ENCODE data around the gene AURKAIP1. TPM values are rescaled to one million over a fixed set of nuclear protein-coding genes. Genes with fewer than 3 reads are reported as not detected.

AURKAIP1 gene
- total and polyA plus RNA-seq, 9 of the 15 experiments (the other 6 are each of a cell fraction or from before 2014, with no cell fraction given), result 7.8 to 478 (median 92.0) TPM

GRCh38 chr1:1399872-1400575 lies 25.0 kb upstream of the AURKAIP1 start (continued):
- TF ChIP-seq ZBTB2 (IDR thresholded peaks at IDR 0.05) (peak; percentile 10; the same call in 1 of the 2 replicates), TEAD1 (CRISPR knock-in tag; IDR thresholded peaks at IDR 0.05) (0 out of 4 replicates have a peak, but pooled peaks of 1 of the 2 experiments have one; percentile 20), ZBTB9 (CRISPR knock-in tag; IDR thresholded peaks at IDR 0.05) (no peak; the same call in 1 of the 2 replicates), HMG20B (CRISPR knock-in tag; IDR thresholded peaks at IDR 0.05) (0 out of 2 replicates have a peak, but pooled peaks have one; percentile 75), ARHGAP35 (IDR thresholded peaks at IDR 0.05; ENCODE audit: partially characterized antibody) (peak; percentile 55), HMG20A (CRISPR knock-in tag; conservative IDR thresholded peaks at IDR 0.05) (no peak), ZNF224 (CRISPR knock-in tag; IDR thresholded peaks at IDR 0.05) (no peak; the same call in 1 of the 2 replicates), TOE1 (IDR thresholded peaks at IDR 0.05; ENCODE audit: borderline replicate concordance) (0 out of 2 replicates have a peak, but pooled peaks have one; percentile 48), TOE1 (CRISPR knock-in tag; IDR thresholded peaks at IDR 0.05; ENCODE audit: borderline replicate concordance, low read depth) (no peak), PTBP1 (IDR thresholded peaks at IDR 0.05; ENCODE audit: low read depth, low read length) (0 out of 2 replicates have a peak, but pooled peaks have one; percentile 27), BRCA1 (IDR thresholded peaks at IDR 0.05) (no peak), BRCA1 (CRISPR knock-in tag; IDR thresholded peaks at IDR 0.05) (no peak), MEF2A (IDR thresholded peaks at IDR 0.05; ENCODE audit: control insufficient read depth, low read depth, low read length) (no peak), FOXM1 (IDR thresholded peaks at IDR 0.05; ENCODE audit: low read depth) (no peak), FOXM1 (CRISPR knock-in tag; IDR thresholded peaks at IDR 0.05; ENCODE audit: low read depth) (peak; percentile 87; the same call in 1 of the 2 replicates), RBM15 (IDR thresholded peaks at IDR 0.05; ENCODE audit: insufficient read depth, low read length) (no peak), RAD21 (CRISPR knock-in tag; conservative IDR thresholded peaks at IDR 0.05 in 1 of 2, IDR thresholded peaks at IDR 0.05 in 1 of 2) (no peak; a peak in 1 of 4 replicates), TAF15 (IDR thresholded peaks at IDR 0.05; ENCODE audit: low read depth, low read length) (0 out of 2 replicates have a peak, but pooled peaks have one; percentile 15)
- TF ChIP-seq, protein P1, sequence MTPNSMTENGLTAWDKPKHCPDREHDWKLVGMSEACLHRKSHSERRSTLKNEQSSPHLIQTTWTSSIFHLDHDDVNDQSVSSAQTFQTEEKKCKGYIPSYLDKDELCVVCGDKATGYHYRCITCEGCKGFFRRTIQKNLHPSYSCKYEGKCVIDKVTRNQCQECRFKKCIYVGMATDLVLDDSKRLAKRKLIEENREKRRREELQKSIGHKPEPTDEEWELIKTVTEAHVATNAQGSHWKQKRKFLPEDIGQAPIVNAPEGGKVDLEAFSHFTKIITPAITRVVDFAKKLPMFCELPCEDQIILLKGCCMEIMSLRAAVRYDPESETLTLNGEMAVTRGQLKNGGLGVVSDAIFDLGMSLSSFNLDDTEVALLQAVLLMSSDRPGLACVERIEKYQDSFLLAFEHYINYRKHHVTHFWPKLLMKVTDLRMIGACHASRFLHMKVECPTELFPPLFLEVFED (CRISPR knock-in tag; conservative IDR thresholded peaks at IDR 0.05), result peak; percentile 12; the same call in 1 of the 2 replicates
- TF ChIP-seq, protein P2, sequence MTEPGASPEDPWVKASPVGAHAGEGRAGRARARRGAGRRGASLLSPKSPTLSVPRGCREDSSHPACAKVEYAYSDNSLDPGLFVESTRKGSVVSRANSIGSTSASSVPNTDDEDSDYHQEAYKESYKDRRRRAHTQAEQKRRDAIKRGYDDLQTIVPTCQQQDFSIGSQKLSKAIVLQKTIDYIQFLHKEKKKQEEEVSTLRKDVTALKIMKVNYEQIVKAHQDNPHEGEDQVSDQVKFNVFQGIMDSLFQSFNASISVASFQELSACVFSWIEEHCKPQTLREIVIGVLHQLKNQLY (CRISPR knock-in tag; conservative IDR thresholded peaks at IDR 0.05), result 0 out of 4 replicates have a peak, but pooled peaks have one; percentile 2 to 42
- TF ChIP-seq, protein P3, sequence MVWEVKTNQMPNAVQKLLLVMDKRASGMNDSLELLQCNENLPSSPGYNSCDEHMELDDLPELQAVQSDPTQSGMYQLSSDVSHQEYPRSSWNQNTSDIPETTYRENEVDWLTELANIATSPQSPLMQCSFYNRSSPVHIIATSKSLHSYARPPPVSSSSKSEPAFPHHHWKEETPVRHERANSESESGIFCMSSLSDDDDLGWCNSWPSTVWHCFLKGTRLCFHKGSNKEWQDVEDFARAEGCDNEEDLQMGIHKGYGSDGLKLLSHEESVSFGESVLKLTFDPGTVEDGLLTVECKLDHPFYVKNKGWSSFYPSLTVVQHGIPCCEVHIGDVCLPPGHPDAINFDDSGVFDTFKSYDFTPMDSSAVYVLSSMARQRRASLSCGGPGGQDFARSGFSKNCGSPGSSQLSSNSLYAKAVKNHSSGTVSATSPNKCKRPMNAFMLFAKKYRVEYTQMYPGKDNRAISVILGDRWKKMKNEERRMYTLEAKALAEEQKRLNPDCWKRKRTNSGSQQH (CRISPR knock-in tag; IDR thresholded peaks at IDR 0.05), result peak; percentile 23

All from K562 (cell line).